NCI-H1694 (cell line): Measurements from ENCODE around the gene PRDM11.

ENCODE experiments used
- DNase-seq: peaks from one replicate; lab custom pipeline; 2025; lab: John Stamatoyannopoulos, UW

PRDM11 gene

GRCh38 chr11:45157247-45158209 is 11.1 kb downstream of the PRDM11 start:
- DNase-seq: no peak

- DNase-seq: no peak
These were observed 11.8 kb downstream of the PRDM11 start for GRCh38 chr11:45158210-45158731.

- DNase-seq: no peak
These were observed 12.6 kb downstream of the PRDM11 start for GRCh38 chr11:45158891-45159605.

GRCh38 chr11:45159781-45160365 is 13.4 kb downstream of the PRDM11 start:
- no peak for DNase-seq

GRCh38 chr11:45161252-45162063 is 15.0 kb downstream of the PRDM11 start:
- DNase-seq: no peak

- DNase-seq: no peak
These were observed 15.6 kb downstream of the PRDM11 start for GRCh38 chr11:45162064-45162375.

GRCh38 chr11:45162916-45163879 is 16.8 kb downstream of the PRDM11 start:
- no peak for DNase-seq

- DNase-seq: peak; percentile 45
These were observed 17.6 kb downstream of the PRDM11 start for GRCh38 chr11:45163956-45164575.

- DNase-seq: no peak
These were observed 18.9 kb downstream of the PRDM11 start for GRCh38 chr11:45165386-45165785.

- DNase-seq: no peak
These were observed 19.6 kb downstream of the PRDM11 start for GRCh38 chr11:45165806-45166603.

- DNase-seq: no peak
These were observed 20.1 kb downstream of the PRDM11 start for GRCh38 chr11:45166604-45166897.

GRCh38 chr11:45167283-45167682 is 20.8 kb downstream of the PRDM11 start:
- DNase-seq: no peak

- no peak for DNase-seq
These were observed 22.1 kb downstream of the PRDM11 start for GRCh38 chr11:45168366-45169130.

GRCh38 chr11:45169310-45170072 is 23.1 kb downstream of the PRDM11 start:
- DNase-seq: no peak

- no peak for DNase-seq
These were observed 24.0 kb downstream of the PRDM11 start for GRCh38 chr11:45170484-45170883.

- DNase-seq: no peak
These were observed 25.1 kb downstream of the PRDM11 start for GRCh38 chr11:45171550-45171949.

GRCh38 chr11:45173064-45173463 is 26.6 kb downstream of the PRDM11 start:
- no peak for DNase-seq
